SK-N-SH (cell line): ENCODE results near the gene PHF20. TPM values are rescaled to one million over a fixed set of nuclear protein-coding genes. Genes with fewer than 3 reads are reported as not detected.

ENCODE experiments used
- CTCF ChIA-PET: fragments of 300-600, 350-600 bp; formaldehyde crosslinking; extraction: SDS; loops from one replicate; lab custom pipeline; 2021; lab: Yijun Ruan, JAX
- POLR2A ChIA-PET: fragments of 350-600 bp; sonication (Branson Sonifier 250); formaldehyde crosslinking; extraction: SDS; loops from one replicate; lab custom pipeline; 2020; ENCODE audit warnings: antibody characterized with exemption, inconsistent platforms; lab: Yijun Ruan, JAX
- DNase-seq: peaks from one replicate; pipeline ENCODE4 v3.0.0; 2012
- H2AFZ ChIP-seq: fragments of 200-600 bp; sonication (generic); 2 replicates; pipeline ENCODE4 v1.8.1; 2016; ENCODE audit warnings: antibody characterized with exemption, mild to moderate bottlenecking, low read depth
- H3F3A ChIP-seq: fragments of 200-600 bp; sonication (generic); replicated peaks from 2 replicates; pipeline ENCODE3; 2016; ENCODE audit warnings: antibody characterized with exemption, mild to moderate bottlenecking; ENCODE audit not compliant: insufficient read depth
- H3K27ac ChIP-seq, 2 experiments: fragments of 200-500 bp in 1 of 2; fragments of 200-600 bp in 1 of 2; sonication (Bioruptor generic) in 1 of 2; sonication (generic), shearing (Covaris generic) in 1 of 2; 2 replicates each; pipeline versions ENCODE4 v1.5.1 to v1.6.1; 2014 to 2016; ENCODE audit warnings: low read depth in 2 of 2, inconsistent platforms in 1 of 2, low read length in 1 of 2, mild to moderate bottlenecking in 1 of 2, mixed read lengths in 1 of 2
- H3K27me3 ChIP-seq: fragments of 200-600 bp; sonication (generic), shearing (Covaris generic); 2 replicates; pipeline ENCODE4 v1.6.1; 2016; ENCODE audit warnings: mixed run types; ENCODE audit not compliant: insufficient read depth
- H3K36me3 ChIP-seq, 2 experiments: fragments of 200-500 bp in 1 of 2; fragments of 200-600 bp in 1 of 2; sonication (Bioruptor generic) in 1 of 2; sonication (generic) in 1 of 2; replicated peaks in 1 of 2; 2 replicates each; pipeline versions ENCODE3 to v1.5.1; 2014 to 2016; ENCODE audit warnings: low read length in 1 of 2, mild to moderate bottlenecking in 1 of 2; ENCODE audit not compliant: insufficient read depth in 2 of 2, control insufficient read depth in 1 of 2
- H3K4me1 ChIP-seq, 2 experiments: fragments of 200-500 bp in 1 of 2; fragments of 200-600 bp in 1 of 2; sonication (Bioruptor generic) in 1 of 2; sonication (generic), shearing (Covaris generic) in 1 of 2; 2 replicates each; pipeline versions ENCODE4 v1.5.1 to v1.6.1; 2014 to 2016; ENCODE audit warnings: low read depth in 1 of 2, low read length in 1 of 2, mixed run types in 1 of 2; ENCODE audit not compliant: insufficient read depth in 2 of 2, control insufficient read depth in 1 of 2
- H3K4me2 ChIP-seq: fragments of 200-600 bp; sonication (generic), shearing (Covaris generic); 2 replicates; pipeline ENCODE4 v1.6.1; 2017; ENCODE audit warnings: mixed run types
- H3K4me3 ChIP-seq, 2 experiments: fragments of 200-500 bp in 1 of 2; fragments of 200-600 bp in 1 of 2; sonication (Bioruptor generic) in 1 of 2; sonication (generic), shearing (Covaris generic) in 1 of 2; 2 replicates each; pipeline versions ENCODE4 v1.5.1 to v1.8.1; 2014 to 2016; ENCODE audit warnings: low read depth in 2 of 2, inconsistent platforms in 1 of 2, low read length in 1 of 2, mild to moderate bottlenecking in 1 of 2, mixed read lengths in 1 of 2, moderate library complexity in 1 of 2
- H3K79me2 ChIP-seq: fragments of 200-600 bp; sonication (generic); 2 replicates; pipeline ENCODE4 v1.8.1; 2017; ENCODE audit warnings: mild to moderate bottlenecking; ENCODE audit not compliant: insufficient read depth
- H3K9ac ChIP-seq: fragments of 200-600 bp; sonication (generic); 2 replicates; pipeline ENCODE4 v1.6.1; 2017; ENCODE audit warnings: mixed run types
- H3K9me2 ChIP-seq: fragments of 200-600 bp; sonication (generic); 2 replicates; pipeline ENCODE4 v1.6.1; 2017; ENCODE audit warnings: mixed run types
- H3K9me3 ChIP-seq: fragments of 200-600 bp; sonication (generic); 2 replicates; pipeline ENCODE4 v1.6.1; 2017; ENCODE audit warnings: mixed run types, mild to moderate bottlenecking, moderate library complexity
- H4K20me1 ChIP-seq: fragments of 200-600 bp; sonication (generic); 2 replicates; pipeline ENCODE4 v1.6.1; 2017; ENCODE audit warnings: mild to moderate bottlenecking, mixed run types; ENCODE audit not compliant: insufficient read depth
- CHD2 ChIP-seq: fragments of 150-350 bp; IDR thresholded peaks from 2 replicates; pipeline ENCODE4 v1.6.1; 2018; ENCODE audit warnings: low read length; ENCODE audit not compliant: partially characterized antibody
- ELF1 ChIP-seq: IDR thresholded peaks from 2 replicates; pipeline ENCODE4 v1.4.0; 2012
- EZH2phosphoT487 ChIP-seq: fragments of 200-600 bp; sonication (generic); IDR thresholded peaks from 2 replicates; pipeline ENCODE4 v1.6.1; 2017; ENCODE audit warnings: low read depth, mixed run types, mild to moderate bottlenecking, antibody characterized with exemption, moderate library complexity, borderline replicate concordance
- FOXJ3 ChIP-seq: sonication (generic); formaldehyde crosslinking; IDR thresholded peaks from 2 replicates; pipeline ENCODE4 v1.5.1; 2020; ENCODE audit warnings: mild to moderate bottlenecking, missing genetic modification reagents
- IRF3 ChIP-seq: fragments of 150-350 bp; IDR thresholded peaks from 2 replicates; pipeline ENCODE4 v1.6.1; 2016; ENCODE audit warnings: mild to moderate bottlenecking, low read depth, low read length
- NFIC ChIP-seq: IDR thresholded peaks from 2 replicates; pipeline ENCODE4 v1.4.0; 2012; ENCODE audit warnings: borderline replicate concordance
- PBX3 ChIP-seq: IDR thresholded peaks from 2 replicates; pipeline ENCODE4; 2012
- RCOR1 ChIP-seq: fragments of 150-350 bp; IDR thresholded peaks from 2 replicates; pipeline ENCODE4 v1.6.1; 2017; ENCODE audit warnings: antibody characterized with exemption, low read length
- SIN3A ChIP-seq: IDR thresholded peaks from 2 replicates; pipeline ENCODE4 v1.6.1; 2012; ENCODE audit warnings: low read depth, mild to moderate bottlenecking, low read length, moderate library complexity, borderline replicate concordance
- TAF1 ChIP-seq: IDR thresholded peaks from 2 replicates; pipeline ENCODE4 v1.6.1; 2012; ENCODE audit warnings: low read depth, mild to moderate bottlenecking, low read length, moderate library complexity, borderline replicate concordance
- TEAD4 ChIP-seq: IDR thresholded peaks from 2 replicates; pipeline ENCODE4 v1.4.0; 2012; ENCODE audit warnings: mild to moderate bottlenecking, borderline replicate concordance; ENCODE audit not compliant: insufficient read depth
- USF2 ChIP-seq: fragments of 150-350 bp; IDR thresholded peaks from 2 replicates; pipeline ENCODE4 v1.6.1; 2017; ENCODE audit warnings: antibody characterized with exemption, low read length, low read depth, borderline replicate concordance
- WGBS: methylation state at CpG from one replicate; pipeline ENCODE4 v1.1.6; 2017; ENCODE audit warnings: low lambda C conversion rate; 5-methylcytosine and 5-hydroxymethylcytosine counted together
- polyA plus RNA-seq, 3 experiments: library from polyadenylated mRNA; depleted of rRNA; stranded (reverse); fragments of >200 nt; gene quantifications; 2 replicates each; pipeline ENCODE4 v1.2.3, GENCODE V29; 2012
- TF ChIP-seq, protein P1 (sequence below): IDR thresholded peaks from 2 replicates; pipeline ENCODE4 v1.4.0; 2012; ENCODE audit warnings: low read depth

Gene PHF20
- polyA plus RNA-seq, 1 of the 3 experiments (the other 2 are of a cell fraction): 23.8 TPM

GRCh38 chr20:35856866-35857265 is 85.1 kb downstream of the PHF20 start:
- POLR2A ChIA-PET: interaction anchor here (0.6 kb wide), 1 partner anchor 117 kb away, joined by 5 read pairs; no protein-coding TSS in a partner anchor
- no peak for DNase-seq
- Histone ChIP-seq H3K79me2 (peaks cover 18% of the 10 kb centered on the region), H3K9me3 (no peaks in the 10 kb centered on the region), H3K4me3 (no peak overlapping the region), H3K4me2 (no peak overlapping the region), H3K4me1 (peaks cover 0 to 4% of the 10 kb centered on the region in 2 experiments; a peak in 1 of 4 replicates), H3K9ac (no peak overlapping the region), H3K36me3 (peaks cover 5 to 15% of the 10 kb centered on the region in 2 experiments), H3F3A (peaks cover 13% of the 10 kb centered on the region), H4K20me1 (no peaks in the 10 kb centered on the region), H3K27ac (no peak overlapping the region), H2AFZ (no peak overlapping the region), H3K27me3 (no peaks in the 10 kb centered on the region), H3K9me2 (no peaks in the 10 kb centered on the region)
- WGBS: 98% methylated on average over 4 of the region's 4 CpGs
- CTCF ChIA-PET: no interaction called here
- TF ChIP-seq IRF3 (no peak), USF2 (no peak), SIN3A (no peak), FOXJ3 (no peak), CHD2 (no peak), RCOR1 (no peak), NFIC (no peak), EZH2phosphoT487 (no peak)
- TF ChIP-seq, protein P1, sequence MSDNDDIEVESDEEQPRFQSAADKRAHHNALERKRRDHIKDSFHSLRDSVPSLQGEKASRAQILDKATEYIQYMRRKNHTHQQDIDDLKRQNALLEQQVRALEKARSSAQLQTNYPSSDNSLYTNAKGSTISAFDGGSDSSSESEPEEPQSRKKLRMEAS: no peak

- peak overlapping the region; percentile 35; the same call in 1 of the 2 replicates for H3K9ac ChIP-seq
- no peak for DNase-seq
- H3K79me2 ChIP-seq: peaks cover 11% of the 10 kb centered on the region; the same call in 1 of the 2 replicates
- no peaks in the 10 kb centered on the region for H4K20me1 ChIP-seq
- H3K36me3 ChIP-seq: peaks cover 0 to 9% of the 10 kb centered on the region in 2 experiments
- H2AFZ ChIP-seq: no peak overlapping the region
- ChIA-PET CTCF (interaction anchor here (1.0 to 1.5 kb wide), 2 partner anchors 12 to 17 kb away, joined by 4 read pairs; no protein-coding TSS in a partner anchor), POLR2A (no interaction called here)
- H3K4me3 ChIP-seq: no peak overlapping the region
- H3K4me2 ChIP-seq: no peak overlapping the region
- H3K9me2 ChIP-seq: no peaks in the 10 kb centered on the region
- H3F3A ChIP-seq: peaks cover 33% of the 10 kb centered on the region
- H3K27ac ChIP-seq: peak overlapping the region; percentile 39 to 72
- TF ChIP-seq ELF1: no peak
- no peak for TF ChIP-seq TAF1
- no peak for TF ChIP-seq TEAD4
- TF ChIP-seq CHD2: no peak
- no peak for TF ChIP-seq SIN3A
- TF ChIP-seq PBX3: no peak
- WGBS: 62% methylated on average over 1 of the region's 1 CpG
- H3K4me1 ChIP-seq: peaks cover 4 to 9% of the 10 kb centered on the region in 2 experiments; a peak in 3 of 4 replicates
- H3K27me3 ChIP-seq: no peaks in the 10 kb centered on the region
- no peaks in the 10 kb centered on the region for H3K9me3 ChIP-seq
Measured at GRCh38 chr20:35866418-35867202, 94.8 kb downstream of the PHF20 start.
